DMS 273 (cell line): Measurements from ENCODE around the gene FHIT.
A peak's percentile ranks its signal among the peaks of the same experiment; 100 is the strongest.
"Not testable (repeated sequence)": the region's sequence is repeated elsewhere in the genome, so short reads cannot be mapped to it uniquely, and the experiment has no call there.

Experiments
- DNase-seq: peaks from one replicate; lab custom pipeline; 2025; ENCODE audit not compliant: unreplicated experiment; lab: John Stamatoyannopoulos, UW

Gene FHIT

GRCh38 chr3:61065451-61066011, 185.7 kb downstream of the FHIT start:
- no peak for DNase-seq

DNA sequence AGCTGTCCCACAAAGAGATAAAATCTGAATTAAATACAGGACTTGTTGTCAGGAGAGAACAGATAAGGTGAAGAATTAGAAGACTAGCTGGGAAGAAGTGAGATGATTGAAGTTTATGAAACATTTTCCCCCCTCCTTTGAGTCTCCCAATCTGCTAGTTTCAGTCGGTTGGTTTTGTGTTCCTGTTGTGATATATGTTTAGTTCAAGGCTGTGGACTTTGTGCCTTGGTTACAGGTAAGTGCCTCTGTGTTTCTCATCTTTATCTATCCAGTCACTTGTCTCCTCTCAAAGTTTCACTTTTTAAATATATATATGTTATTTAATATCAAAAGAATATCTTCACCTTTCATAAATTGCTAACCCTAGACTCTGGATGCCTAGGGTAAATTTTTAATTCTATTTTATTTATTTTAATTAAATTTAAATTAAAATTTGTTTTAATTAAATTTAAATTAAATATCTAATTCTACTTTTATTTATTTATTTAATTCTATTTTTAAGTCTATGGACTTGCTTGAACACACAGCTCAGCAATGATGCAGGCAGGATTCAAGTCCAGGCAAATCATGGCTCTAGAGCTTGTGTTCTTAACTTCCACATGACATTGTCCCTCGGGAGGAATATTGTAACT, 190.0 kb downstream of the FHIT start:
- no peak for DNase-seq

DNA sequence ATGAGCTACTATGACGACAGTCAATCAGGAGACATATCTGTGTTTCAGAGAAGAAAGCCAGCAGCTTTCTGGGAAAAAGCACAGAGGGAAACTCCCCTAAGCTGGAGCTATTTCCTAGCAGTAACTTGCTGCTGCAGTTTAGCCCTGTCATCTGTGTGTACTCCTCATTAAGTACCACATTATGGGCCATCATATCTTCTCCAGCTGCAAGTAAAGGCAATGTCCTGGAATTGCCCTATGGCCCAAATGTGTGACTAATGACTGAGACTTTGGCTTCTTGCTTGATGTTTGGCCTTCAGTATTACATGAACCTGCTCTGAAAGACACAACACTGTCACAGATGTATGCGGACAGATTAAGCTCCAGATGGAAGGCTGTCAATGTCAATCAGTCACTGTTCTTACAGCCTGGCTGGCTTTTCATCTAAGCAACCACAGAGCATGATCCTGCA, 190.8 kb downstream of the FHIT start:
- DNase-seq, result peak; percentile 24

- DNase-seq, result no peak
Measured at GRCh38 chr3:61058836-61059235, 192.4 kb downstream of the FHIT start.

GRCh38 chr3:61057464-61057863, 193.8 kb downstream of the FHIT start:
- DNase-seq, result no peak

- DNase-seq, result no peak
Measured at GRCh38 chr3:61055447-61055846, 195.8 kb downstream of the FHIT start.

GRCh38 chr3:61053781-61054496, 197.3 kb downstream of the FHIT start:
- DNase-seq, result no peak

- DNase-seq, result no peak
Measured at GRCh38 chr3:61052851-61053250, 198.4 kb downstream of the FHIT start.

DNA sequence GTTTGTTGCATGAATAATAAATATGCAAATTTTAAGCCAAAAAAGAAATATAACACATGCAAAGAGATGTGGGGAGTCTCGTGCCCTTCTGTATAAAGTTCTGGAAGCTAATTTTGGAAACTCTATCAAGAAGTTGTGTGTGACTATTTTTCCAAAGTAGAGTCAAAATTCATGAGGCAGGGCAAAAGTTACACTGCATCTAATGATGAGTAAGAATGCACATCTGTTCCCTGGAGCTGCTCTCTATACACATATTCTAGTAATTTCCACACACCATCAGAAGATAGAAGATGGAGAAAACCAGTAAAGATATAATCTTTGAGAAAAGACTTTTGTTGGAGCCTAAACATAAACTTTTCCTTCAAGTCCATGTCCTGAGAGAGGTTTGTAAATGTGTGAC, 199.6 kb downstream of the FHIT start:
- no peak for DNase-seq

GRCh38 chr3:61045169-61045568, 206.1 kb downstream of the FHIT start:
- DNase-seq, result not testable (repeated sequence)

- DNase-seq, result no peak
Measured at GRCh38 chr3:61043156-61043555, 208.1 kb downstream of the FHIT start.

GRCh38 chr3:61040618-61041017, 210.6 kb downstream of the FHIT start:
- DNase-seq, result no peak

GRCh38 chr3:61035573-61035972, 215.7 kb downstream of the FHIT start:
- DNase-seq, result no peak

GRCh38 chr3:61032991-61033390, 218.3 kb downstream of the FHIT start:
- DNase-seq, result no peak

DNA sequence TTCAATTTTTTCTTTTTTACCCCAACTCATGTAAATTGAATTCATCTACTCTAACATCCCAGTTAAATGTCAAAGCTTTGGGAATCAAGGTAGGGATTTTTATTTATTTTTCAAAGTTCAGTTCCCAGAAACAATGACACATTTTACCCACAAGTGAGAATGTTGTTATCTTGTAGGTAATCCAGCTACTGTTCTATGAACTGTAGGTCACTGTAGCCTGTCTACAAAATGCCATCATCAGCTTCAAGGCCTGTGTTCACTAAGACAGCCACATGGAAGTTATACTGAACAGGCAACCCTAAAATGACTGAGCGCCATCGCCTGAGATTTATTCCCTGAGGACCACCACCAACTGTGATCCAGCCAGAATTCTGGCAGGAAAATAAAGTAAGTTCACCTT, 219.7 kb downstream of the FHIT start:
- no peak for DNase-seq

GRCh38 chr3:61030469-61031035, 220.7 kb downstream of the FHIT start:
- DNase-seq, result no peak

DNA sequence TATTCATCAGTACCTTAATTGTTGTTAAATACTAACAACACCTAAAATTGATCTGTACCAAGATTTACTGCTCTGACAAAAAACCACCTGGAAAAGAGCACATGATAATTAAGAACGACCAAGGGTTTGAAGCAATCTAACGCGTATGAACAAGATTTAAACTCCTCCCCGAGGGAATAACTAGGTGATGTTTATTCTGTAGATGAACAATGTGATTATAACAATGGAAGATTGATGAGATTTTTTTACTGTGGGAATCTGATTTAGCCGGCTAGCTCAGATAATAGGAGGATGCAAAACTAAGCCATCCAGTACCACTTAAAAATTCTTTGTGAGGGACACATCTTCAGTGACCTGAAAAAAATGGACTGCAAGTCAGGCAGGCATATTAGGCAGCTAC, 222.1 kb downstream of the FHIT start:
- no peak for DNase-seq

- DNase-seq, result no peak
Measured at GRCh38 chr3:61018807-61019206, 232.4 kb downstream of the FHIT start.

- not testable (repeated sequence) for DNase-seq
Measured at GRCh38 chr3:61017028-61017427, 234.2 kb downstream of the FHIT start.

DNA sequence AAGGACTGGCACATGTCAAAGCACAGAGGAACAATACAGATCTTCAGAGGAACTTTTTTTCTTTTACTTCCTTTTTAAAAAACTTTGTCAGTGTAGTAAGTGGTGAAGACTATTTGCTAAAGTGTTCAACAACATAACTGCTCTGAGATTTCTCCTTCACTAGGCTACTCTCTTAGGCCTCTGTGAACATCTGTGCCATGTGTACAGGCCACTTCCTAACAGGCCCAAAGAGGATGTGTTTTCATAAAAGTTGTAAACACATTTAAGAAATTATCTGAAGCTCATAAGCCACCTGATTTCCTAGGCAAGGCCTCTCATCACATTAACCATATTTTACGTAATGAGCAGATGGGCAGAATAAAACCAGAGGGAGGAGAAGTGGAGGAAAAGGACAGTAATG, 235.4 kb downstream of the FHIT start:
- no peak for DNase-seq

GRCh38 chr3:61015408-61015807, 235.8 kb downstream of the FHIT start:
- DNase-seq, result no peak

GRCh38 chr3:61008998-61009380, 242.3 kb downstream of the FHIT start:
- DNase-seq, result no peak
